ENCODE results near the gene ZNF121.

Gene ZNF121

GRCh38 chr19:9566729-9567128 lies 17.6 kb downstream of the ZNF121 start:
- Histone ChIP-seq H3K36me3 (ENCODE audit: insufficient read depth, low read length) (peaks cover 93% of the 10 kb centered on the region), H4K20me1 (ENCODE audit: insufficient read depth, low read length) (peaks cover 57% of the 10 kb centered on the region), H3K9ac (ENCODE audit: low read depth, low read length) (no peak overlapping the region), H3K4me2 (ENCODE audit: insufficient read depth, low read length) (no peak overlapping the region), H3K4me1 (ENCODE audit: insufficient read depth, low read length) (no peaks in the 10 kb centered on the region), H3K9me3 (ENCODE audit: insufficient read depth, low read length, severe bottlenecking) (peaks cover 13% of the 10 kb centered on the region), H2AFZ (ENCODE audit: low read depth, low read length) (no peak overlapping the region), H3K79me2 (ENCODE audit: insufficient read depth, low read length) (peaks cover 86% of the 10 kb centered on the region), H3K4me3 (ENCODE audit: low read depth in 1 of 2, low read length in 2 of 2) (no peak overlapping the region), H3K27me3 (ENCODE audit: insufficient read depth, low read length, poor library complexity) (no peaks in the 10 kb centered on the region), H3K27ac (ENCODE audit: low read length) (no peak overlapping the region)
- DNase-seq (no peak), ATAC-seq (ENCODE audit: insufficient read depth, low read depth) (0 out of 3 replicates have a peak, but pooled peaks have one; percentile 22)
- TF ChIP-seq CTCF (IDR thresholded peaks at IDR 0.05; ENCODE audit: borderline replicate concordance, extremely low read depth, low read length, poor library complexity, severe bottlenecking), result peak; percentile 63
- TF ChIP-seq EZH2 (IDR thresholded peaks at IDR 0.05; ENCODE audit: borderline replicate concordance, low read depth, low read length, severe bottlenecking), result no peak

GRCh38 chr19:9565900-9566705 lies 18.2 kb downstream of the ZNF121 start:
- Histone ChIP-seq H3K36me3 (ENCODE audit: insufficient read depth, low read length) (peaks cover 93% of the 10 kb centered on the region), H3K4me1 (ENCODE audit: insufficient read depth, low read length) (no peaks in the 10 kb centered on the region), H3K27me3 (ENCODE audit: insufficient read depth, low read length, poor library complexity) (no peaks in the 10 kb centered on the region), H3K27ac (ENCODE audit: low read length) (no peak overlapping the region), H3K9ac (ENCODE audit: low read depth, low read length) (no peak overlapping the region), H3K4me2 (ENCODE audit: insufficient read depth, low read length) (no peak overlapping the region), H4K20me1 (ENCODE audit: insufficient read depth, low read length) (peaks cover 53% of the 10 kb centered on the region; the same call in 1 of the 2 replicates), H3K4me3 (ENCODE audit: low read depth in 1 of 2, low read length in 2 of 2) (no peak overlapping the region), H3K9me3 (ENCODE audit: insufficient read depth, low read length, severe bottlenecking) (peaks cover 13% of the 10 kb centered on the region), H2AFZ (ENCODE audit: low read depth, low read length) (no peak overlapping the region), H3K79me2 (ENCODE audit: insufficient read depth, low read length) (peaks cover 79% of the 10 kb centered on the region)
- DNase-seq, result no peak
- TF ChIP-seq EZH2 (IDR thresholded peaks at IDR 0.05; ENCODE audit: borderline replicate concordance, low read depth, low read length, severe bottlenecking) (no peak), CTCF (IDR thresholded peaks at IDR 0.05; ENCODE audit: borderline replicate concordance, extremely low read depth, low read length, poor library complexity, severe bottlenecking) (no peak)
- ATAC-seq (ENCODE audit: insufficient read depth, low read depth), result no peak

- ATAC-seq (ENCODE audit: insufficient read depth, low read depth) (no peak), DNase-seq (no peak)
- no peak overlapping the region for H3K27ac ChIP-seq (ENCODE audit: low read length)
- peaks cover 5% of the 10 kb centered on the region for H3K9me3 ChIP-seq (ENCODE audit: insufficient read depth, low read length, severe bottlenecking)
- H3K79me2 ChIP-seq (ENCODE audit: insufficient read depth, low read length), result no peaks in the 10 kb centered on the region
- H2AFZ ChIP-seq (ENCODE audit: low read depth, low read length), result no peak overlapping the region
- no peaks in the 10 kb centered on the region for H3K36me3 ChIP-seq (ENCODE audit: insufficient read depth, low read length)
- no peaks in the 10 kb centered on the region for H3K27me3 ChIP-seq (ENCODE audit: insufficient read depth, low read length, poor library complexity)
- H3K9ac ChIP-seq (ENCODE audit: low read depth, low read length), result no peak overlapping the region
- no peak overlapping the region for H3K4me2 ChIP-seq (ENCODE audit: insufficient read depth, low read length)
- no peak for TF ChIP-seq CTCF (IDR thresholded peaks at IDR 0.05; ENCODE audit: borderline replicate concordance, extremely low read depth, low read length, poor library complexity, severe bottlenecking)
- TF ChIP-seq EZH2 (IDR thresholded peaks at IDR 0.05; ENCODE audit: borderline replicate concordance, low read depth, low read length, severe bottlenecking), result no peak
- H3K4me1 ChIP-seq (ENCODE audit: insufficient read depth, low read length), result no peaks in the 10 kb centered on the region
- no peak overlapping the region for H3K4me3 ChIP-seq (ENCODE audit: low read depth in 1 of 2, low read length in 2 of 2)
- no peaks in the 10 kb centered on the region for H4K20me1 ChIP-seq (ENCODE audit: insufficient read depth, low read length)
Observed at GRCh38 chr19:9552536-9553274, 31.6 kb downstream of the ZNF121 start.

Data from DND-41 (cell line).